Erythroblast (primary cell): ENCODE measurements around the gene SRRM2.

Source experiments
- GATA1 ChIP-seq: IDR thresholded peaks from 2 replicates; pipeline ENCODE4 v1.6.1; 2011; ENCODE audit warnings: low read depth, mild to moderate bottlenecking, control low read depth, low read length, moderate library complexity
- POLR2A ChIP-seq: IDR thresholded peaks from 2 replicates; pipeline ENCODE4 v1.6.1; 2011; ENCODE audit warnings: mild to moderate bottlenecking, low read length

GRCh38 chr16:2724816-2725348, 27.6 kb upstream of the SRRM2 start:
- TF ChIP-seq POLR2A = no peak
- TF ChIP-seq GATA1 = no peak
